BLaER1 treated with 17β-estradiol and CSF1 and Interleukin-3, amounts not matched to agents 10 nM and 100 nM (cell line): Measurements from ENCODE around the gene ACTL8.
A peak's percentile ranks its signal among the peaks of the same experiment; 100 is the strongest.

Source experiments
- H3K27ac ChIP-seq, 11 experiments: shearing (Covaris generic); formaldehyde crosslinking; 2 replicates each; pipeline ENCODE4 v1.8.1; 2022
- H3K27me3 ChIP-seq, 11 experiments: shearing (Covaris generic); formaldehyde crosslinking; 2 replicates each; pipeline ENCODE4 v1.8.1; 2022
- H3K36me3 ChIP-seq, 11 experiments: shearing (Covaris generic); formaldehyde crosslinking; 2 replicates each; pipeline ENCODE4 v1.8.1; 2022
- H3K4me1 ChIP-seq, 10 experiments: shearing (Covaris generic); formaldehyde crosslinking; 2 replicates each; pipeline ENCODE4 v1.8.1; 2022
- H3K4me2 ChIP-seq, 11 experiments: shearing (Covaris generic); formaldehyde crosslinking; 2 replicates each; pipeline ENCODE4 v1.8.1; 2022
- H3K4me3 ChIP-seq, 10 experiments: shearing (Covaris generic); formaldehyde crosslinking; 2 replicates each; pipeline ENCODE4 v1.8.1; 2022
- H3K9ac ChIP-seq, 11 experiments: shearing (Covaris generic); formaldehyde crosslinking; 2 replicates each; pipeline ENCODE4 v1.8.1; 2022
- H3K9me3 ChIP-seq, 11 experiments: shearing (Covaris generic); formaldehyde crosslinking; replicated peaks in 1 of 11; 2 replicates each; pipeline ENCODE4 v1.8.1; 2022
- H4K20me1 ChIP-seq, 11 experiments: shearing (Covaris generic); formaldehyde crosslinking; 2 replicates each; pipeline ENCODE4 v1.8.1; 2022
- Cebpa-rat ChIP-seq, 11 experiments: shearing (Covaris generic); IDR thresholded peaks; 2 replicates each; pipeline ENCODE4 v1.8.1; 2022

ACTL8 gene

GRCh38 chr1:17755120-17755519 is at the start of gene ACTL8:
ACTL8 (plus strand) TSS chr1:17755333; CDS start chr1:17823009, 67,676 bp downstream.
- Histone ChIP-seq H3K36me3 (peaks cover 0 to 5% (median 0%) of the 10 kb centered on the region in 11 experiments; a peak in 3 of 22 replicates), H3K27ac (no peak within 1 kb of the TSS), H3K4me1 (no peaks in the 10 kb centered on the region), H3K27me3 (no peaks in the 10 kb centered on the region), H3K9ac (no peak within 1 kb of the TSS), H3K4me3 (no peak within 1 kb of the TSS), H3K4me2 (no peak within 1 kb of the TSS), H4K20me1 (no peaks in the 10 kb centered on the region), H3K9me3 (peaks cover 44 to 65% (median 57%) of the 10 kb centered on the region in 11 experiments)
- no peak for TF ChIP-seq Cebpa-rat (IDR thresholded peaks at IDR 0.05)

GRCh38 chr1:17706445-17706844 is 48.7 kb upstream of the ACTL8 start:
- H3K27me3 ChIP-seq = no peaks in the 10 kb centered on the region
- H4K20me1 ChIP-seq = peaks cover 0 to 2% (median 0%) of the 10 kb centered on the region in 11 experiments; a peak in 2 of 22 replicates
- TF ChIP-seq Cebpa-rat (IDR thresholded peaks at IDR 0.05) = no peak
- H3K27ac ChIP-seq = no peak overlapping the region
- H3K4me3 ChIP-seq = no peak overlapping the region
- no peak overlapping the region for H3K9ac ChIP-seq
- H3K9me3 ChIP-seq = peaks cover 7 to 23% (median 9%) of the 10 kb centered on the region in 11 experiments; a peak in 15 of 22 replicates
- peak overlapping the region in 8 of 11 experiments; percentile 18 to 93 (median 61); a peak in 15 of 22 replicates for H3K4me2 ChIP-seq
- peaks cover 0 to 6% (median 0%) of the 10 kb centered on the region in 11 experiments; a peak in 3 of 22 replicates for H3K36me3 ChIP-seq
- H3K4me1 ChIP-seq = peaks cover 0 to 57% (median 47%) of the 10 kb centered on the region in 10 experiments; a peak in 15 of 20 replicates

GRCh38 chr1:17709981-17710380 is 45.2 kb upstream of the ACTL8 start:
- Histone ChIP-seq H3K9me3 (peaks cover 7 to 24% (median 11%) of the 10 kb centered on the region in 11 experiments; a peak in 15 of 22 replicates), H3K4me3 (no peak overlapping the region), H3K4me2 (no peak overlapping the region), H3K9ac (no peak overlapping the region), H3K36me3 (peaks cover 0 to 6% (median 0%) of the 10 kb centered on the region in 11 experiments; a peak in 3 of 22 replicates), H3K27ac (no peak overlapping the region), H4K20me1 (no peaks in the 10 kb centered on the region), H3K27me3 (no peaks in the 10 kb centered on the region), H3K4me1 (peaks cover 0 to 22% (median 19%) of the 10 kb centered on the region in 10 experiments; a peak in 15 of 20 replicates)
- no peak for TF ChIP-seq Cebpa-rat (IDR thresholded peaks at IDR 0.05)

- H4K20me1 ChIP-seq = no peaks in the 10 kb centered on the region
- no peak overlapping the region for H3K9ac ChIP-seq
- no peaks in the 10 kb centered on the region for H3K27me3 ChIP-seq
- no peak overlapping the region for H3K4me3 ChIP-seq
- peaks cover 0 to 13% (median 10%) of the 10 kb centered on the region in 10 experiments; a peak in 15 of 20 replicates for H3K4me1 ChIP-seq
- TF ChIP-seq Cebpa-rat (IDR thresholded peaks at IDR 0.05) = no peak
- H3K36me3 ChIP-seq = peaks cover 0 to 6% (median 0%) of the 10 kb centered on the region in 11 experiments; a peak in 3 of 22 replicates
- H3K9me3 ChIP-seq = peaks cover 7 to 24% (median 11%) of the 10 kb centered on the region in 11 experiments; a peak in 15 of 22 replicates
- no peak overlapping the region for H3K4me2 ChIP-seq
- no peak overlapping the region for H3K27ac ChIP-seq
Observed at GRCh38 chr1:17710889-17711576, 44.1 kb upstream of the ACTL8 start.

- H3K4me3 ChIP-seq = no peak overlapping the region
- H3K9me3 ChIP-seq = peaks cover 7 to 24% (median 11%) of the 10 kb centered on the region in 11 experiments; a peak in 15 of 22 replicates
- no peak overlapping the region for H3K27ac ChIP-seq
- peaks cover 0 to 6% (median 0%) of the 10 kb centered on the region in 11 experiments; a peak in 3 of 22 replicates for H3K36me3 ChIP-seq
- H3K4me2 ChIP-seq = no peak overlapping the region
- H4K20me1 ChIP-seq = no peaks in the 10 kb centered on the region
- no peak for TF ChIP-seq Cebpa-rat (IDR thresholded peaks at IDR 0.05)
- peaks cover 0 to 13% (median 9%) of the 10 kb centered on the region in 10 experiments; a peak in 15 of 20 replicates for H3K4me1 ChIP-seq
- H3K9ac ChIP-seq = no peak overlapping the region
- H3K27me3 ChIP-seq = no peaks in the 10 kb centered on the region
Observed at GRCh38 chr1:17711577-17711910, 43.6 kb upstream of the ACTL8 start.

GRCh38 chr1:17711941-17712340 is 43.2 kb upstream of the ACTL8 start:
- H3K9me3 ChIP-seq = peaks cover 7 to 24% (median 11%) of the 10 kb centered on the region in 11 experiments; a peak in 15 of 22 replicates
- peaks cover 0 to 6% (median 0%) of the 10 kb centered on the region in 11 experiments; a peak in 4 of 22 replicates for H3K36me3 ChIP-seq
- no peaks in the 10 kb centered on the region for H3K27me3 ChIP-seq
- H3K9ac ChIP-seq = no peak overlapping the region
- no peak overlapping the region for H3K27ac ChIP-seq
- H3K4me3 ChIP-seq = no peak overlapping the region
- no peaks in the 10 kb centered on the region for H4K20me1 ChIP-seq
- H3K4me1 ChIP-seq = peaks cover 0 to 9% (median 5%) of the 10 kb centered on the region in 10 experiments; a peak in 13 of 20 replicates
- TF ChIP-seq Cebpa-rat (IDR thresholded peaks at IDR 0.05) = no peak
- H3K4me2 ChIP-seq = no peak overlapping the region

GRCh38 chr1:17713993-17714392 is 41.1 kb upstream of the ACTL8 start:
- H3K27ac ChIP-seq = no peak overlapping the region
- no peak for TF ChIP-seq Cebpa-rat (IDR thresholded peaks at IDR 0.05)
- H3K27me3 ChIP-seq = no peaks in the 10 kb centered on the region
- peaks cover 0 to 9% (median 3%) of the 10 kb centered on the region in 10 experiments; a peak in 7 of 20 replicates for H3K4me1 ChIP-seq
- H3K9me3 ChIP-seq = peaks cover 7 to 24% (median 11%) of the 10 kb centered on the region in 11 experiments; a peak in 15 of 22 replicates
- no peak overlapping the region for H3K9ac ChIP-seq
- H3K4me3 ChIP-seq = no peak overlapping the region
- H3K36me3 ChIP-seq = peaks cover 0 to 19% (median 3%) of the 10 kb centered on the region in 11 experiments; a peak in 7 of 22 replicates
- no peak overlapping the region for H3K4me2 ChIP-seq
- no peaks in the 10 kb centered on the region for H4K20me1 ChIP-seq

- H3K27ac ChIP-seq = no peak overlapping the region
- H3K9ac ChIP-seq = no peak overlapping the region
- peaks cover 0 to 13% (median 0%) of the 10 kb centered on the region in 11 experiments; a peak in 5 of 22 replicates for H3K36me3 ChIP-seq
- H3K4me2 ChIP-seq = no peak overlapping the region
- H3K9me3 ChIP-seq = no peaks in the 10 kb centered on the region
- TF ChIP-seq Cebpa-rat (IDR thresholded peaks at IDR 0.05) = no peak
- peaks cover 0 to 9% (median 4%) of the 10 kb centered on the region in 10 experiments; a peak in 7 of 20 replicates for H3K4me1 ChIP-seq
- no peaks in the 10 kb centered on the region for H3K27me3 ChIP-seq
- no peak overlapping the region for H3K4me3 ChIP-seq
- H4K20me1 ChIP-seq = no peaks in the 10 kb centered on the region; a peak in 1 of 22 replicates
Observed at GRCh38 chr1:17717594-17718535, 37.3 kb upstream of the ACTL8 start.
